Right renal pelvis (tissue), 4 donors: ENCODE data around the gene GSK3B. TPM values are rescaled to one million over a fixed set of nuclear protein-coding genes. Genes with fewer than 3 reads are reported as not detected.
"Not testable (repeated sequence)": the region's sequence is repeated elsewhere in the genome, so short reads cannot be mapped to it uniquely, and the experiment has no call there.

Experiments
- DNase-seq, 4 donors: peaks; one replicate each; pipeline ENCODE4 v3.0.0-alpha.2; 2013; ENCODE audit warnings: low read depth in 4 of 4, low spot score in 3 of 4, missing footprints in 1 of 4
- polyA plus RNA-seq, 4 donors: library from polyadenylated mRNA; unstranded; fragments of 120-200 nt; gene quantifications; one replicate each; pipeline ENCODE4 v1.2.1, GENCODE V29; 2013; ENCODE audit not compliant: insufficient read length in 4 of 4

Gene GSK3B
- polyA plus RNA-seq, 4 donors: 39.8 to 49.6 (median 47.3) TPM

- no peak for DNase-seq
Observed at GRCh38 chr3:120059081-120059864, 35.0 kb downstream of the GSK3B start.

DNA sequence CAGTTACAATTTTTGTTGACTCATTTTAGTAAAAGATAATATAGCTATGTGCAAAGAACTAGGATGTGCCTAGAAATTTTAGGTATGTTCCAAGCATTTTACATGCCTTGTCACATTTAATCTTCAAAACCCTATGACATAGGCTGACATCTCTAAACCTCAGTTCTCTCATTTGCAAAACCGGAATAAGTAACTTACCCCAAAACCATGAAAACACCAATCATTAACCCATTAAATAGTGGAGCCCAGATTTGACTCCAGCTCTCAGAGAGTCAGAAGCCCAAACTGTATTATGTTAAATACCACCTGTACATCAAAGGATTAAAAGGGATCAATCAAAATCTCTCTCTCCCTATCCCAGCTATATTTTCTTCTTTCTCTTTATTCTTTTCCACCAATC lies 36.6 kb downstream of the GSK3B start:
- DNase-seq: no peak

DNA sequence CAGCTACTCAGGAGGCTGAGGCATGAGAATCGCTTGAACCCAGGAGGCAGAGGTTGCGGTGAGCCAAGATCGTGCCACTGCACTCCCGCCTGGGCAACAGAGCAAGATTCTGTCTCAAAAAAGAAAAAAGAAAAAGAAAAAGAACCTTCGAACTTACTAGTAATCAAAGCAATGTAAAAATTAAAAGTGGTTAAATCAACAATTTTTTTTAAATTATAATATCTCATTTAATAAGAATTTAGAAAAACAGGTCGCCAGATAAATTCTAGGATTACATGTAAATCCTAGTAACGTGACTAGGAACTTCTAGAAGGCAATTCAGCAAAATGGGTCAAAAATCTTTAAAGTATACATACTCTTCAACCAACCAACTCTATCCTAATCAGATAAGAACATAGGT lies 37.2 kb downstream of the GSK3B start:
- no peak for DNase-seq

DNA sequence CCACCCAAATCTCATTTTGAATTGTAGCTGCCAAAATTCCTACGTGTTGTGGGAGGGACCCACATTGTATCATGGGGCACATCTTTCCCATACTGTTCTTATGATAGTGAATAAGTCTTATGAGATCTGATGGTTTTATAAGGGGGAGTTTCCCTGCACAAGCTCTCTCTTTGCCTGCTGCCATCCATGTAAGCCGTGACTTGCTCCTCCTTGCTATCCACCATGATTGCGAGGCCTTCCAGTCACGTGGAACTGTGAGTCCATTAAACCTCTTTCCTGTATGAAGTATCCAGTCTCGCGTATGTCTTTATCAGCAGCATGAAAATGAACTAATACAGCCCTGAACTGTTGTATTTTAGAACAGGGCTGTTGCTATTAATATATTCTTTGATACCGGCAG lies 40.6 kb downstream of the GSK3B start:
- not testable (repeated sequence) for DNase-seq

DNA sequence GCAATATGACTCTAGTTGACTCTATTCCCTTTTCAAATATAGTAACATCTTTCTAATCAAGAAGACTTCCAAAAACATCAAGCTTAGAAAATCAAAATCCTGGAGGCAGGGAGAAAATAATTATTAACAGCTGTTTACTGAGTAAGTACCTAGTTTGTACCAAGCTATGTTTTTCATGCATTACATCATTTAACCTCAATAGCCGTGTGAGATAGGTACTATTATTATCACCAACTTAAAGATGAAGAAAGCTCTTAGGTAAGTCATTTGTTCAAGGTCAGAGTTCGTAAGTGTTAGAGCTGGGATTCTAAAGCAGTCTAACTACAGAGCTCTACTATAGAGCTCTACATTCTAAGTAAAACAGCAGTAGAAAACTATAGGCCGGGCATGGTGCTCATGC lies 41.6 kb downstream of the GSK3B start:
- no peak for DNase-seq

DNA sequence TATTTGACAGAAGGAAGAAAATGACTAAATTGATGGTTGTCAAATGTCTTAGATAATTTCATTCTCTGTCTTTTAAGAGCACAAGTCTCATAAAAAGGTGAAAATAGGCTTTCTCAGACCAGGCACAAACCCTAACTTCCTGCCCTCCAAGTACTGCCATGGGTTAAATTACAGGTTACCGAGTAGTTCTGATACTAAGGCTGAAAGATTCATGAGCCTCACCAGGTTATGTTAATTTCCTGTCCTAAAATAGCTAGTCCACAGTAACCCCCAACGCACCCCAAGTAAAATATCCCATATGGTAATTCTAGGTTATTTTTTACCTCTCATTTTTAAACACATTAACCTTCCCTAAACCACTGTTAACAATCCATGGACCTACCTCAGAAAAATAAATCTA lies 42.0 kb downstream of the GSK3B start:
- DNase-seq: no peak

DNA sequence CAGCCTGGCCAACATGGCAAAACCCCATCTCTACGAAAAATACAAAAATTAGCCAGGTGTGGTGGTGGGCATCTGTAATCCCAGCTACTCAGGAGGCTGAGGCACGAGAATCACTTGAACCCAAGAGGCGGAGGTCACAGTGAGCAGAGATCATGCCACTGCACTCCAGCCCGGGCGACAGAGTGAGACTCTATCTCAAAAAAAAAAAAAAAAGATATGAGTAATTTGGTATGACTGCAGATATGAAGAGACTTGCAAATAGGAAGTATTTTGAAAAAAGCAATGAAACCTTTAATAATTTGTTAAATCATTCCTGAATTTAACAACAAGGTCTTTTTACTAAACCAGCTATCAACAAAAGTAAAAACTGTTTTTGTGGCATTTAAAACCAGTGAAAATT lies 42.7 kb downstream of the GSK3B start:
- DNase-seq: not testable (repeated sequence)

DNA sequence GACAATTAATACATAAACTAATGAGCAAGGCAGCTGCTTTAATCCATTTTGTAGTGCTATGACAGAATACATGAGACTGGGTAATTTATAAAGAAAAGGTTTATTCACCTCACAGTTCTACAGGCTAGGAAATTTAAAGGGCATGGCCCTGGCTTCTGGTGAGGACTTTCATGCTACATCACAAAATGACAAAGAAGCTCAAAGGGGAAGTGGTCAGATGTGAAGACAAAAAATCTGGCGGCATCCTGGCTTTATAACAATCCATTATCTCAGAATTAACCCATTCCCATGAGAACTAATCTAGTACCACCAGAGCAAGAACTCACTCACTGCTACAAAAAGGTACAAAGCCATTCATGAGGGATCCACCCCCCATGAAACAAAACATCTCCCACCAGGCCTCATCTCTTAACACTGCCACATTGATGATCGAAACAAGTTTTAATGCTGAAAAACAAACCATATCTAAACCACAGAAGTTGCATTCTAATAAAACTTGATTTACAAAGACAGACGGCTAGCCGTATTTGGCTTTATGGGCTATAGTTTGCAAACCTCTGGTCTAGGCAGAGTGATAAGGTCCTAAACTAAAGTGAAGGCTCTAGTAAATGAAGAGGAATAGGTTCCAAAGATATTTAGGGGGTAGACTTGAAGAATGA lies 44.2 kb downstream of the GSK3B start:
- DNase-seq: no peak

DNA sequence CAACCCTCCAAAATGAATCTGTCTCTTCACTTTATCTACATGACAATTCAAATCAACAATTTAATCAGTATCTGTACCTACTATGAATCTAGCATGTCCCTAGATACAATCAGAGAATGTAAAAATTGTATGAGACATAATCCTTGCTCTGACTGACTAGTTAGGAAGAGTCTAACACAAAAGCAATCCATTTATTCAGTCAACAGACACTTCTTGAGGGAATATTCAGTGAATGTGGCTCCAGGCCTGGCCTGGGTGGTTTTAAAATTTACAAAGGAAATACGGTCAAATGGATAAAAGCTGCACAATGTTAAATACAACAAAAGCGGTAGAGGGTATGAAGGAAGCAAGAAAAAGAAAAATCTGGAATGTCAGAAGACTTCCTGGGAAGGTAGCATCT lies 45.2 kb downstream of the GSK3B start:
- DNase-seq: no peak

GRCh38 chr3:120048355-120049041 lies 45.7 kb downstream of the GSK3B start:
- no peak for DNase-seq

GRCh38 chr3:120047686-120048085 lies 46.6 kb downstream of the GSK3B start:
- no peak for DNase-seq

DNA sequence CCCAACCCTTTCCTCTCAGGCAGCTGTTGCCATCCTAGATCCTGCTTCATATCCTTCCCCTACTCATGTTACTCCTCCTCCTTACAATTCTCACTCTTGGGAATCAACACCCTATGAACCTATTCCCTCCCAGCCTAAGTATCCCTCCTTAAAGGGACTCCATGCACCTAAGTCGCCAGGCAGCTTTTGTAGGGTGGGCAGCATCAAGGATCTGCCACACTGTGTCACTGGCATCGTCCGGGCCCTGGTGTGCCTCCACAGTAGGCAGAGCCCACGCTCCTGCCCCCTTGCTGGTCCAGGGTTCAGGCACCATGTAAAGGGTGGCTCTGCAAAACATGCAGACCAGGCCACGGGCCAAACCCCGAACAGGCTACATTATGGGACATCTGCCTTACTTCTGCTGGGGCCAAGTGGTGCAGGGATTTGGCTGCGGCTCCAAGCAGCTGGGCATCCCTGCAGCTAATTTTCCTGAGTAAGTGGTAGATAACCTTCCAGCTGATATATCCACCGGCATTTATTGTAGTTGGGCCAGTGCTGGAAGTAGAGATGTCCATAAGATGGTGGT lies 53.4 kb downstream of the GSK3B start:
- DNase-seq: no peak

DNA sequence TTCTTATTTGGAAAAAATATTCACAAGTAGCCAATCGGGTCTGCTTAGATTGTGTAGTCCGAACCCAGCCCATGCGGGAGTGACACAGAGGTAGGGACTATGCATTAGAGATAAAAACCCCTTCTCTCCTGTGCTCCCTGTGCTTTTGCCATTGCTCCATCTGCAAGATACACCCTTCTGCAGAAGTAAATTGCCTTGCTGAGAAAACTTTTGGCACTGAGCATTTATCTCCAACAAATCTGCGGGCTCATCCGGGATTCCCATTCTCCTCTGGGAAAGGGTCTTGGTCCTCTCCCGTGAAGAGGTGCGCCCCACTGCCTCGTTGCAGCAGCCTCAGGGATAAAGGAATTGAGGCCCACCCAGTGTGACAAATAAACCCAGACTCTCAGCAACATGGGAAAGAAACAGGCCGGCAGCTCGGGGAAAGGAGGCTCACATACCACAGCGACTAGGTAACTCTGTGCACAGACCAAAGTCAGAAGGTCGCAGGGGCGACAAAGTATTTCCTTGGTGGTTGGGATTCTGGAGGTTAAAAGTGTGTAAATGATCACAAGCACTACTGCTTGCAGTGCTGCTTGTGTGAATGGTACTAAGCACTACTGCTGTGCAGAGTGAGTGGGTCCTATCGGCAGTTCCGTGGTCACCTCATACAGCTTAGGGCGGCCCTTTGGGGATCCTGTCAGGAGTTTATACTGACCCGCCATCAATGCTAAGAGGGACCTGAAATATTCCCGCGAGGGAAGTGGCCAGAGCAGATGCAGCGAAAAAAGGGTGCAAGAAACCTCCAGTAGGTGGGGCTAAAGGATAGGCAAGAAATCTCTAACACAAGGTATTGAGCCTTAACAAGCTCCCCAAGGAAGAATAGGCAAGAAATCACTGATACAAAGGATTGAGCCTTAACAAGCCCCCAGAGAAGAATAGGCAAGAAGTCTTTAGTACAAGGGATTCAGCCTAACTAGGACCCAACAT lies 54.3 kb downstream of the GSK3B start:
- no peak for DNase-seq

DNA sequence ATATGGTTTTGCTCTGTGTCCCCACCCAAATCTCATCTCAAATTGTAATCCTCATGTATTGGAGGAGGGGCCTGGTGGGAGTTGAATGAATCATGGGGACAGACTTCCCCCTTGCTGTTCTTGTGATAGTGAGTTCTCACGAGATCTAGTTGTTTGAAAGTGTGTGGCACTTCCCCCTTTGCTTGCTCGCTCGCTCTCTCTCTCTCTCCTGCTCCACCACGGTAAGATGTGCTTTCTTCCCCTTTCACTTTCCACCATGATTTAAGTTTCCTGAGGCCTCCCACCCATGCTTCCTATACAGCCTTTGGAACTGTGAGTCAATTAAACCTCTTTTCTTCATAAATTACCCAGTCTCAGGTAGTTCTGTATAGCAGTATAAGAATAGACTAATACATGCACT lies 60.7 kb downstream of the GSK3B start:
- DNase-seq: no peak

GRCh38 chr3:120031561-120031960 lies 62.7 kb downstream of the GSK3B start:
- no peak for DNase-seq

GRCh38 chr3:120029749-120030148 lies 64.5 kb downstream of the GSK3B start:
- DNase-seq: no peak

- no peak for DNase-seq
Observed at GRCh38 chr3:120028271-120029047, 65.8 kb downstream of the GSK3B start.

DNA sequence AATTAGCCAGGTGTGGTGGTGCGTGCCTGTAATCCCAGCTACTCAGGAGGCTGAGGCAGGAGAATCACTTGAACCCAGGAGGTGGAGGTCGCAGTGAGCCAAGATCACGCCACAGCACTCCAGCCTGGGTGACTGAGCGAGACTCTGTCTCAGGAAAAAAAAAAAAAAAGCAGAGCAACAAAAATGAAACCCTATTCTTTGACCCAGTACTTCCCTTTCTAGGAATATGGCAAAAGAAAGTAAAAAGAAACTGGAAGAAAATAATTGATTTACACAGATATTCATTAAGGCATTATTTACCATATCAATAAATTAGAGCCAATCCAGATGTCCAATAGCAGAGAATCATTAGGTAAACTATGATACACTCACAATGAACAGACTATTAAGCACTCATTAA lies 67.0 kb downstream of the GSK3B start:
- no peak for DNase-seq

GRCh38 chr3:120025520-120025919 lies 68.7 kb downstream of the GSK3B start:
- no peak for DNase-seq
